ENCODE measurements around the gene CAND2.

Gene CAND2

DNA sequence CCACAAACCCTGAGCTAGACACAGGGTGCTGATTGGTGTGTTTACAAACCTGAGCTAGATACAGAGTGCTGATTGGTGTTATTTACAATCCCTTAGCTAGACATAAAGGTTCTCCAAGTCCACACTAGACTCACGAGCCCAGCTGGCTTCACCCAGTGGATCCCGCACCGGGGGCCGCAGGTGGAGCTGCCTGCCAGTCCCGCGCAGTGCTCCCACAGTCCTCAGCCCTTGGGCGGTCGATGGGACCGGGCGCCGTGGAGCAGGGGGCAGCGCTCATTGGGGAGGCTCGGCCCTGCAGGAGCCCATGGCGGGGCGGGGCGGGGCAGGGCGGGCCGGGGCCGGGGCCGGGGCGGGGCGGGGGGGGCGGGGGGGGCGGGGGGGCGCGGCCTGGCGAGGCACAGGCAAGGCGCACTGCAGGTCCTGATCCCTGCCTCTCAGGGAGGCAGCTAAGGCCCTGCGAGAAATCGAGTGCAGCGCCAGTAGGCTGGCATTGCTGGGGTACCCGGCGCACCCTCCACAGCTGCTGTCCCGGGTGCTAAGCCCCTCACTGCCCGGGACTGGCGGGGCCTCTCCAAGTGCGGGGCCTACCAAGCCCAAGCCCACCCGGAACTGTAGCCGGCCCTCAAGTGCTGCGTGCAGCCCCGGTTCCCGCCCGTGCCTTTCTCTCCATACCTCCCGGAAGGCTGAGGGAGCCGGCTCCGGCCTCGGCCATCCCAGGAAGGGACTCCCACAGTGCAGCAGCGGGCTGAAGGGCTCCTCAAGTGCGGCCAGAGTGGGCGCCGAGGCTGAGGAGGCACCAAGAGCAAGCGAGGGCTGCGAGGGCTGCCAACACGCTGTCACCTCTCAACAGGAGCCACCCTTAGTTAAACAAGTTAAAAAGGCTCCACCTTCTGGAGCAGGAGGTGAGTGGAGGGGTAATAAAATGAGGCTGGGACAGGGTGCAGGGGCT is 27.6 kb upstream of the CAND2 start:
- no peak for DNase-seq (ENCODE audit: low spot score)
- POLR2A ChIA-PET (ENCODE audit: low non-redundant PET) = no interaction called here
- CTCF ChIA-PET = no interaction called here
- H3K27ac ChIP-seq = no peak overlapping the region
- no peak for TF ChIP-seq CTCF (conservative IDR thresholded peaks at IDR 0.05; ENCODE audit: low read depth)

GRCh38 chr3:12769761-12770160 is 26.7 kb upstream of the CAND2 start:
- DNase-seq (ENCODE audit: low spot score) = no peak
- TF ChIP-seq CTCF (conservative IDR thresholded peaks at IDR 0.05; ENCODE audit: low read depth) = no peak
- POLR2A ChIA-PET (ENCODE audit: low non-redundant PET) = no interaction called here
- CTCF ChIA-PET = no interaction called here
- H3K27ac ChIP-seq = no peak overlapping the region

DNA sequence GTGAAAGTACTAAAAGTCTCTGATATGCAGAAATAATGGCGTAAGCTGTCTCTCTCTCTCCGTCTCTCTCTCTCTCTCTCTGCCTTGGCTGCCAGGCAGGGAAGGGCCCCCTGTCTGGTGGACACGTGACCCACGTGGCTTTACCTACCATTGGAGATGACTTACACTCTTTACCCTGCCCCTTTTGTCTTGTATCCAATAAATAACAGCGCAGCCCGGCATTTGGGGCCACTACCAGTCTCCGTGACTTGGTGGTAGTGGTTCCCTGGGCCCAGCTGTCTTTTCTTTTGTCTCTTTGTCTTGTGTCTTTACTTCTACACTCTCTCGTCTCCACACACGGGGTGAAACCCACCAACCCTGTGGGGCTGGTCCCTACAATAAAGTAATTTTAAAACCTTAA is 25.2 kb upstream of the CAND2 start:
- no peak for TF ChIP-seq CTCF (conservative IDR thresholded peaks at IDR 0.05; ENCODE audit: low read depth)
- ChIA-PET POLR2A (ENCODE audit: low non-redundant PET) (no interaction called here), CTCF (no interaction called here)
- DNase-seq (ENCODE audit: low spot score) = no peak
- no peak overlapping the region for H3K27ac ChIP-seq

DNA sequence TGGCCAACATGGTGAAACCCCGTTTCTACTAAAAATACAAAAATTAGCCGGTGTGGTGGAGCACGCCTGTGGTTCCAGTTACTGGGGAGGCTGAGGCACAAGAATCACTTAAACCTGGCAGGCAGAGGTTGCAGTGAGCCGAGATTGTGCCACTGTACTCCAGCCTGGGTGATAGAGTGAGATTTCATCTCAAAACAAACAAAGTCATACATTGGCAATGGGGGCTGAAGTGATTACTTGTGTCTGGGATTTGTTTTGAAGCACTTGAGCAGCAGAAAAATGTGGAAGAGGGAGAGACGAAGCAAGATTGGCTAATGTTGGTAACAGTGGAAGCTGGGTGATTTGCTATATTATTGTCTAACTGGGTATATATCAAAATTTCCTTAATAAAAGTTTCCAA is 24.0 kb upstream of the CAND2 start:
- no peak for TF ChIP-seq CTCF (conservative IDR thresholded peaks at IDR 0.05; ENCODE audit: low read depth)
- DNase-seq (ENCODE audit: low spot score) = no peak
- no peak overlapping the region for H3K27ac ChIP-seq
- ChIA-PET POLR2A (ENCODE audit: low non-redundant PET) (no interaction called here), CTCF (no interaction called here)

GRCh38 chr3:12773030-12773709 is 23.3 kb upstream of the CAND2 start:
- no peak for TF ChIP-seq CTCF (conservative IDR thresholded peaks at IDR 0.05; ENCODE audit: low read depth)
- POLR2A ChIA-PET (ENCODE audit: low non-redundant PET) = no interaction called here
- no peak for DNase-seq (ENCODE audit: low spot score)
- CTCF ChIA-PET = no interaction called here
- H3K27ac ChIP-seq = no peak overlapping the region

DNA sequence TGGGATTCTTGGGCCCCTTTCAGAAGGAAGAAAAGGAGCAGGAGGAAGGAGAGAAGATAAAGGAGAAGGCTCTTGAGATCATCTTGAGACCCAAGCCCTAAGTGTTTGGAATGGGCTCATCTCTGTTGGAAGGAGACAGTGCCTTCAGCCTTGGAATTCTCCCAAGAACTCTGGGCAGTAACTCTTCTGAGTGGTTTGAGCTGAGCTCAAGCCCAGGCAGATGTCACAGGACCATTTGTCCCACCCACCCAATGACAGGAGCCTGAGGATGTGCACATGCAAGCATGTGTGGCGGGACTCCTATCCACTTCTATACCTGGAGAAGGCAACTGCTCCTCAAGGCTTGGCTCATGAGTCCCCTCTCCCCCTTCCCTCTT is 22.8 kb upstream of the CAND2 start:
- ChIA-PET CTCF (no interaction called here), POLR2A (ENCODE audit: low non-redundant PET) (no interaction called here)
- no peak for TF ChIP-seq CTCF (conservative IDR thresholded peaks at IDR 0.05; ENCODE audit: low read depth)
- no peak for DNase-seq (ENCODE audit: low spot score)
- H3K27ac ChIP-seq = no peak overlapping the region

Data from RWPE1 (cell line).